Natural killer cell (primary cell): Measurements from ENCODE around the gene SLC4A11. TPM values are rescaled to one million over a fixed set of nuclear protein-coding genes. Genes with fewer than 3 reads are reported as not detected.

Experiments
- ATAC-seq, 3 donors: fragments of 150-1000 bp in 2 of 3; fragments of 200-7000 bp in 1 of 3; cut with Tn5 transposase; 1 replicate in 1 of 3; 2 replicates in 2 of 3; pipeline ENCODE4 v1.10.0; 2021; ENCODE audit warnings: mild to moderate bottlenecking in 2 of 3, moderate library complexity in 2 of 3
- DNase-seq, 2 donors: peaks; one replicate each; pipeline versions ENCODE4 v3.0.0 to v3.0.0-alpha.2; 2013 to 2021; ENCODE audit warnings: mixed read lengths in 1 of 2
- H3K27ac ChIP-seq: one replicate; pipeline ENCODE4 v1.5.1; 2013; ENCODE audit warnings: mild to moderate bottlenecking, low read length
- H3K27me3 ChIP-seq: one replicate; pipeline ENCODE4 v1.6.1; 2013; ENCODE audit warnings: low read length; ENCODE audit not compliant: control insufficient read depth, insufficient read depth
- H3K36me3 ChIP-seq: one replicate; pipeline ENCODE4 v1.6.1; 2013; ENCODE audit warnings: low read length; ENCODE audit not compliant: control insufficient read depth, insufficient read depth
- H3K4me1 ChIP-seq: one replicate; pipeline ENCODE4 v1.6.1; 2013; ENCODE audit warnings: low read length; ENCODE audit not compliant: control insufficient read depth, insufficient read depth
- H3K4me3 ChIP-seq: one replicate; pipeline ENCODE4 v1.5.1; 2013; ENCODE audit warnings: low read length
- H3K9me3 ChIP-seq: one replicate; pipeline ENCODE4 v1.6.1; 2013; ENCODE audit warnings: low read length; ENCODE audit not compliant: control insufficient read depth, insufficient read depth
- H3K27ac Mint-ChIP-seq, 2 donors: one replicate each; pipeline ENCODE4 v1.8.0; 2022; ENCODE audit warnings: mild to moderate bottlenecking in 2 of 2, mixed read lengths in 2 of 2, moderate library complexity in 1 of 2
- H3K27me3 Mint-ChIP-seq, 2 donors: one replicate each; pipeline ENCODE4 v1.8.0; 2022; ENCODE audit warnings: low read depth in 2 of 2, mixed read lengths in 2 of 2
- H3K36me3 Mint-ChIP-seq: one replicate; pipeline ENCODE4 v1.8.0; 2022; ENCODE audit warnings: mixed read lengths
- H3K4me1 Mint-ChIP-seq, 2 donors: one replicate each; pipeline ENCODE4 v1.8.0; 2022; ENCODE audit warnings: mixed read lengths in 2 of 2
- H3K4me3 Mint-ChIP-seq: one replicate; pipeline ENCODE4 v1.8.0; 2022; ENCODE audit warnings: mild to moderate bottlenecking, moderate library complexity, mixed read lengths
- H3K9me3 Mint-ChIP-seq, 2 donors: one replicate each; pipeline ENCODE4 v1.8.0; 2022; ENCODE audit warnings: mixed read lengths in 2 of 2
- WGBS: methylation state at CpG from one replicate; pipeline ENCODE4 v1.1.7; 2013; ENCODE audit warnings: missing lambda C conversion rate; ENCODE audit not compliant: insufficient coverage; 5-methylcytosine and 5-hydroxymethylcytosine counted together
- intact Hi-C: fragments of 100-400 bp; cut with micrococcal nuclease; formaldehyde crosslinking; loops from one replicate; pipeline ENCODE4 v1.14.2; 2022
- total RNA-seq, 4 donors: library from RNA; stranded (reverse); fragments of 120-200 nt in 1 of 4; gene quantifications; one replicate each; pipeline versions ENCODE4 v1.2.3 to v1.2.4, GENCODE V29; 2013 to 2022
- TF ChIP-seq, protein P1 (sequence below): fragments of 200-600 bp; IDR thresholded peaks from one replicate; pipeline ENCODE4 v1.8.0; 2022; ENCODE audit warnings: antibody characterized with exemption

Gene SLC4A11
- total RNA-seq, 3 donors from 2014 or later (not counting 1 experiment from before 2014, with no cell fraction given): 0.31 to 0.68 (median 0.32) TPM

DNA sequence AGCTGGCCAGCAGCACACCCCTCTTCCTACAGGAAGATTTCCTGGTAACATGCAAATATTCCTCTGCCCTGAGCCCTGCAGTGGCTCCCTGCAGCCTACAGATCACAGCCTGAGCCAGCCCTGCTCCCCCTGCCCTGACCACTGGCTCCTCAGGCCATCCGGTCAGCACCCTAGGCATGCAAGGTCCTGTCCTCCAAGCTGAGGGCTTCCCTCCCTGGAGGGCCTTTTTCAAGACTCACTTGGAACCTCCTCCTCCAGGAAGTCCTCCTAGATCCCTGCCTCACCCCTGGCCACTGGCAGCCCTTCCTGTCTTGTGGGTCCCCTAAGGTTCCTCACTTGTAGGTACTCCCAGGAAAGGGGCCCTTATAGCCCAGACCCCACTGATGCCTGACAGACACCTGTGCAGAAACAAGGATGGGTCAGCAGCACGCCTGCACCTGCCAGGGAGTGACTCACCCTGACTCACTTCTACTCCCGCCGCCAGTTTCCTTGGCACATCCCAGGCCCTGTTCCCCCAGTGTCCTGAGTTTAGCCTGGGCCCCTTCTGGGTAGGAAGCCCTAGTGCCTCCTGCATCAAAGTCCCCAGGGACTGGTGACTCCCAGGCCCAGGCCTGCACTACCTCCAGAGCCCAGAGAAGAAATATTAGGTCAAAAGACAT, 3.2 kb downstream of the SLC4A11 start:
- DNase-seq (no peak), ATAC-seq (no peak)
- Mint-ChIP-seq H3K27me3 (peaks cover 28 to 40% of the 10 kb centered on the region in 2 donors), H3K27ac (no peak overlapping the region), H3K4me3 (no peak overlapping the region), H3K4me1 (peaks cover 8 to 12% of the 10 kb centered on the region in 2 donors), H3K9me3 (no peaks in the 10 kb centered on the region), H3K36me3 (no peaks in the 10 kb centered on the region)
- TF ChIP-seq, protein P1, sequence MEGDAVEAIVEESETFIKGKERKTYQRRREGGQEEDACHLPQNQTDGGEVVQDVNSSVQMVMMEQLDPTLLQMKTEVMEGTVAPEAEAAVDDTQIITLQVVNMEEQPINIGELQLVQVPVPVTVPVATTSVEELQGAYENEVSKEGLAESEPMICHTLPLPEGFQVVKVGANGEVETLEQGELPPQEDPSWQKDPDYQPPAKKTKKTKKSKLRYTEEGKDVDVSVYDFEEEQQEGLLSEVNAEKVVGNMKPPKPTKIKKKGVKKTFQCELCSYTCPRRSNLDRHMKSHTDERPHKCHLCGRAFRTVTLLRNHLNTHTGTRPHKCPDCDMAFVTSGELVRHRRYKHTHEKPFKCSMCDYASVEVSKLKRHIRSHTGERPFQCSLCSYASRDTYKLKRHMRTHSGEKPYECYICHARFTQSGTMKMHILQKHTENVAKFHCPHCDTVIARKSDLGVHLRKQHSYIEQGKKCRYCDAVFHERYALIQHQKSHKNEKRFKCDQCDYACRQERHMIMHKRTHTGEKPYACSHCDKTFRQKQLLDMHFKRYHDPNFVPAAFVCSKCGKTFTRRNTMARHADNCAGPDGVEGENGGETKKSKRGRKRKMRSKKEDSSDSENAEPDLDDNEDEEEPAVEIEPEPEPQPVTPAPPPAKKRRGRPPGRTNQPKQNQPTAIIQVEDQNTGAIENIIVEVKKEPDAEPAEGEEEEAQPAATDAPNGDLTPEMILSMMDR: no peak
- Histone ChIP-seq H3K27me3 (peaks cover 29% of the 10 kb centered on the region), H3K4me1 (peaks cover 24% of the 10 kb centered on the region), H3K36me3 (no peaks in the 10 kb centered on the region), H3K27ac (no peak overlapping the region), H3K9me3 (no peaks in the 10 kb centered on the region), H3K4me3 (no peak overlapping the region)
- 92% methylated on average over 4 of the region's 4 CpGs for WGBS
- intact Hi-C loops: no loop called here

DNA sequence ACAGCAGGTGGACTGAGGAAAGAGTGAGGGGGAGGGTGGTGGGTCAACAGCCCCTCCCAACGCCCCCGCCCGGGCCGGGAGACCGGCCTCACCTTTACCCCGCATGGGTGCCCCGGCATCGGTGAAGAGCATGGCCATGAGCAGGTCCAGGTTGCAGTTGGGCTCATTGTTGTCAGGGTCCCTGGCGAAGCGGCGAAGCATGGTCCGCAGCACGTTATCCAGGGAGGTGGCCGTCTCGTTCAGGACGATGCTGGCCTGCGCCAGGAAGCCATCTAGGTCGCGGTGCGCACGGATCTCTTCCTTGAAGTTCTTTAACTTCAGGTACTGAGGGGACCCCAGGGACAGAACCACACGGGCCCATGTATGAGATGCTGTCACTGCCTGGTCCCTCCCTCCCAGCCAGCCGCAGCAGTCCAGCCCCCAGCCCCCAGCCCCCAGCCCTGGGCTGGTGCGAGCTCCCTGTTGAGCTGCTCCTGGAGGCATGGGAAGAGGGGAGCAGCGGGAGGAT, 4.9 kb downstream of the SLC4A11 start:
- DNase-seq: no peak
- Mint-ChIP-seq H3K9me3 (no peaks in the 10 kb centered on the region), H3K4me3 (no peak overlapping the region), H3K4me1 (peaks cover 0 to 5% of the 10 kb centered on the region in 2 donors), H3K27me3 (peaks cover 18 to 31% of the 10 kb centered on the region in 2 donors), H3K36me3 (no peaks in the 10 kb centered on the region), H3K27ac (no peak overlapping the region)
- WGBS: 93% methylated on average over 25 of the region's 25 CpGs
- H3K27me3 ChIP-seq: peaks cover 17% of the 10 kb centered on the region
- H3K9me3 ChIP-seq: no peaks in the 10 kb centered on the region
- H3K27ac ChIP-seq: no peak overlapping the region
- H3K36me3 ChIP-seq: no peaks in the 10 kb centered on the region
- ATAC-seq: no peak
- H3K4me3 ChIP-seq: no peak overlapping the region
- TF ChIP-seq, protein P1: no peak
- H3K4me1 ChIP-seq: peaks cover 12% of the 10 kb centered on the region
- intact Hi-C loops: no loop called here

DNA sequence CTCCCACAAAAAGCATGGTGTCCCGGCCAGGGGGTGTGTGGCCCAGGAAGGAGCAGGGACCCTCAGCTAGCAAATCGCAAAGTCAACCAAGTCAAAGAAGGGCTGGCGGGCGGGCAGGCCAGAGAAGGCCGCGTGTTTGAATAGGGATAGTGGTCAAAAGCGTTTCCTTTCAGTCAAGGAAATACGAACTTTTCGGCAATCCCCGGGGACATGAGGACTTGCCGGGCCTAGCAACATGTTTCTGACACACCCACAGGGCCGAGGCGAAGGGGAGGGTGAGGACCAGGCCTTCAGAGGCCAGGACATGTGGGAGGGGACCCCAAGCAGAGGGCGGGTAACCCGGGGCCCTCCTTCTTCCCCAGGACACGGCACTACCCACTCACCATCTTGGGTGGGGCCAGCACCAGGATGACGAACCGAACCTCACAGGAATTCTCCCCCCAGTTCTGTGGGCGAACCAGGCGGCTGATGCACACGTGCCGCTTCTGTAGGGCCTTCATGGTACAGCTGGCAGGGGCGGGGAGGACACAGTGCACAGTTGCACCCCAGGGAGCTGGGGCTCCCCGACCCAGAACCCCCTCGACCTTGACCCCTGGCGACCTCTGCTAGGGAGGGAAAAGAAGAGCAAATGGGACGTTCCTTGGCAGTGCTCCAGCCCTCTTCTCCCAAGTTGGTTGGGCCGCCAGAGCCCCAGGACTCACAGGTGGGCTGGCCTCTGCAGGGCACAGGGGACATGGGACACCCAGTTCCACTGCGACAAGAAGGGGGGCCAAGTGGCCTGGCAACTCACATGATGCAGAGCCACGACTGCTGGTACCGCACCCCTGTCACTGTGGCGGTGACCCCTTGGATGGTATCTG, 5.6 kb downstream of the SLC4A11 start:
- Mint-ChIP-seq H3K27me3 (peaks cover 18 to 29% of the 10 kb centered on the region in 2 donors), H3K9me3 (no peaks in the 10 kb centered on the region), H3K4me1 (peaks cover 0 to 5% of the 10 kb centered on the region in 2 donors), H3K27ac (no peak overlapping the region), H3K36me3 (no peaks in the 10 kb centered on the region), H3K4me3 (no peak overlapping the region)
- Histone ChIP-seq H3K27me3 (peaks cover 17% of the 10 kb centered on the region), H3K4me1 (peaks cover 10% of the 10 kb centered on the region), H3K36me3 (no peaks in the 10 kb centered on the region), H3K4me3 (no peak overlapping the region), H3K9me3 (no peaks in the 10 kb centered on the region), H3K27ac (no peak overlapping the region)
- no peak for DNase-seq
- no peak for ATAC-seq
- TF ChIP-seq, protein P1: no peak
- WGBS: 87% methylated on average over 32 of the region's 32 CpGs
- intact Hi-C loops: no loop called here
